ENCODE measurements around the gene PTTG1IP2.

Gene PTTG1IP2

GRCh38 chr7:90484706-90485105 is 15.3 kb downstream of the PTTG1IP2 start:
- DNase-seq = no peak

GRCh38 chr7:90485734-90486316 is 16.4 kb downstream of the PTTG1IP2 start:
- DNase-seq = no peak

DNA sequence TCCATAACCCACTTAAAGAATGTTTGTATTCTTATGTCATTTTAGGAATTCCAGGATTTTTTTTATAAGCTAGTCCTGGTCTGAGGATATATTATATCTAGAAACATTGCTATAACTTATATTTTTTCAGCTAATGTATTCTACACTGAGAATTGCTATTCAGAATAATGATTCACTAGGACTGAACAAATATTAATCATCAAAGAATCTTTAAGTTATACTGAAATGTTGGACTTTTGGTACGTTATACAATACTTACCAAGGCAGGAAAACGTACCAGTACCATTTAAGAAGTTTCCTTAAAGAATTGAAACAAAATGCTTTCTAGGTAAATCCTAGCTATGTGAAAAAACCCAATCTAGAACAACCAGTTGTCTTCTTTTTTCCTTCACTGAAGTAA is 18.4 kb downstream of the PTTG1IP2 start:
- no peak for DNase-seq

DNA sequence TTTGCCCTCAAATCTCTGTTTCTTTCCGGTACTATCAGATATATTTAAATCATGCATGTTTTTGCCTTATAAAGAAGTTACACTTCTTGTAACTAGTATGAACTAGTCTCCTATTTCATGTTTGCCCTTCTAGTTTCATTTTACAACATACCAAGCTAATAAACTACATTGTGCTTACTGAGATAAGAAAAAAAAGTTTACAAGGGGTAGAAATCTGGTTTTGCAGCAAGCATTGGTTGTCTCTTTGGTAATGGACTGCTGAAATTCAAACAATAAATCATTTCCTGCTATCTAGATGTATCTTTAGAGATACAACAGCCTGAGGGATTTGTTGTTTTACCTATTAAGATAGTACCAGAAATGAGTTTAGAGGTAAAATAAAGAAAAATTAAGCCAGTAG is 18.8 kb downstream of the PTTG1IP2 start:
- DNase-seq = no peak

DNA sequence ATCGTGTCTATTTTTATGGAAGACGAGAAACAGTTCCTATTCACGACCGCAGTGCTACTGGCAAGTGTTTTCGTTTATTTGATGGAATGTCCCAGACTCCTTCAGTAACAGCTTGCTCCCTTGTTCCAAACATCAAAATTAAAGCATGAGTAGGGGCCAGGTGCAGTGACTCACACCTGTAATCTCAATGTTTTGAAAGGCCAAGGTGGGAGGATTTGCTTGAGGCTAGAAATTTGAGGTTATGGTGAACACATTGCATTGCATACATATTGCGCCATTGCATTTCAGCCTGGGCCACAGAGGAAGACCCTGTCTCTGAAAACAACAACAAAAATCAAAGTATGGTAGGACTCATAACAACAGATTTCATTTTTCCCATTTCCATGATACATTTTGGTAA is 22.8 kb downstream of the PTTG1IP2 start:
- DNase-seq = no peak

- no peak for DNase-seq
These were observed 25.8 kb downstream of the PTTG1IP2 start for GRCh38 chr7:90495241-90495640.

DNA sequence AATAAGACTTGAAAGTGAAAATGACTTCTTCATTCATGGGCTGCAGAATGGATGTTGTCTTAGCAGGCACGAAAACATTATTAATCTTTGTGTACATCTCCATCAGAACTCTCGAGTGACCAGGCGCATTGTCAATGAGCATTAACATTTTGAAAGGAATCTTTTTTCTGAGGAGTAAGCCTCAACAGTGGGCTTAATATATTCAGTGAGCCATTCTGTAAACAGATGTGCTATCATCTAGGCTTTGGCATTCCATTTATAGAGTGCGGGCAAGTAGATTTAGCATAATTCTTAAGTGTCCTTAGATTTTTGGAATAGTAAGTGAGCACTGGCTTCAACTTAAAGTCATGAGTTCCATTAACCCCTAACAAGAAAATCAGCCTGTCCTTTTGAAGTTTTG is 33.1 kb downstream of the PTTG1IP2 start:
- no peak for DNase-seq

- DNase-seq = no peak
These were observed 33.9 kb downstream of the PTTG1IP2 start for GRCh38 chr7:90503367-90503766.

DNA sequence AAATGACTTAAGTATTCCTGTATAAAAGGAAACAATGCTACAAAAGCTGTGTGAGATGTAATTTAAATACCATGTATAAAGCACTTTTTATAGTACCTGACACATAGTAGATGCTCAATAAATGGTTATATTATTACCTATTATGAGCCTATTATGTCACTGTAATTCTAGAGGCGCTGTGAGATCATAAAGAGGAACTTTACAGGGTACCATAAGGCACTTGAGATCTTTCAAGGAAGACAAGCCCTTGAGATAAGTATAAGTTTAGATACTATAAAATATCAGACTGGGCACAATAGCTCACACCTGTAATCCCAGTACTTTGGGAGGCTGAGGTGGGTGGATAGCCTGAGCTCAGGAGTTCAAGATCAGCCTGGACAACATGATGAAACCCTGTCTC is 38.3 kb downstream of the PTTG1IP2 start:
- DNase-seq = no peak

GRCh38 chr7:90511776-90512175 is 42.3 kb downstream of the PTTG1IP2 start:
- DNase-seq = no peak

GRCh38 chr7:90512821-90513254 is 43.4 kb downstream of the PTTG1IP2 start:
- DNase-seq = no peak

GRCh38 chr7:90516257-90516656 is 46.8 kb downstream of the PTTG1IP2 start:
- DNase-seq = no peak

GRCh38 chr7:90518630-90519029 is 49.2 kb downstream of the PTTG1IP2 start:
- DNase-seq = no peak

DNA sequence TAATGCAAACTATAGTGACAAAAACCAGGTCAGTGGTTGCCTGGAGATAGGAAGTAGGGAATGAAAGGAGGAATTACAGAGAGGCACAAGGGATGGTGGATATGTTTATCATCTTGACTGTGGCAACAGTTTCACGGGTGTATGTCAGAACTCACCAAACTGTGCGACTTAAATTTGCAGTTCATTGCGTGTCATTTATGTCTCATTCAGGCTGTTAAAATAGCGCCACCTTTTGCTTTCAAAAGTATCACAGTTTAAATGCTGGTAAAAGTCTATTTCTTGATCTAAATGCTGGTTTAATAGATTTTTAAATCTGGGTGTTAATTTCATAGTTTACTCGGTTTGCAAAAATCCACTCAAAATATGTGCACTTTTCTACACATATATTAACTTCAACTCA is 51.0 kb downstream of the PTTG1IP2 start:
- DNase-seq = no peak

GRCh38 chr7:90530263-90530662 is 60.8 kb downstream of the PTTG1IP2 start:
- no peak for DNase-seq

GRCh38 chr7:90532231-90532929 is 62.9 kb downstream of the PTTG1IP2 start:
- no peak for DNase-seq

DNA sequence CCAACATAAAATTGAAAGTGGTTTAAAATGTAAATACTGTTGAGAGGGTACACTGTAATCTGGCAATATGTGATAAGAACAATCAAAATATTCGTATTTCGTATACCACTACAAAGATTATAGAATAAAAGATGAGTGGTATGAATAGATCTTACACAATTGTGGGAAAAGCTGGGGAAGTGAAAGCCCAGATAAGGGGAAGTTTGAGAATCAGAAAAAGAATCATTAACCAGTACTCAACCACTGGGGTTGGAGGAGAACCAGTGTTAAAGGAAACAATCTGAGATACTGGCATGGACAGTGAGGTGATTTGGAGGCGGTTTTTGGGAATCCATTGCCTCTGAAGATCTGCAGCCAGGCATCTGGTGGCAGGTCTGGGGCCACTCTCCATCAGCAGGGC is 67.0 kb downstream of the PTTG1IP2 start:
- no peak for DNase-seq

DNA sequence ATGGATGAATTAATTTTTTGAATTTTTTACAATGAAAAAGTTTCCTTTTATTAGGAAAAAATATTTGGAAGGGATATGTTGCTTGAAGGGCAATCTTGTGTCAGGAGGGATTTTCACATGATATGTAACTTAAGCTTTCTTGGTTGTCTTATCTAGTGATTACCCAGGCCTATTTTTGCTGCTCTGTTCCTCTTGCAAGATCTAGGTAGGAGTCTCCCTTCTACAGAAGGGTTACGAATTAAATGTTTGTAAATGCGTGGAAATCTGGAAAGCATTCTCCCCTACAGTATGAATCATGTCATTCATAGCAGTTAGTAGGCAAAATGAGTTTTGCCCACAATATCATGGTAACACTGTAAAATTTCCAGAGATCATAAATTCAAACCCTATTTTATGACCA is 69.0 kb downstream of the PTTG1IP2 start:
- DNase-seq = no peak

GRCh38 chr7:90540406-90540805 is 71.0 kb downstream of the PTTG1IP2 start:
- no peak for DNase-seq

DNA sequence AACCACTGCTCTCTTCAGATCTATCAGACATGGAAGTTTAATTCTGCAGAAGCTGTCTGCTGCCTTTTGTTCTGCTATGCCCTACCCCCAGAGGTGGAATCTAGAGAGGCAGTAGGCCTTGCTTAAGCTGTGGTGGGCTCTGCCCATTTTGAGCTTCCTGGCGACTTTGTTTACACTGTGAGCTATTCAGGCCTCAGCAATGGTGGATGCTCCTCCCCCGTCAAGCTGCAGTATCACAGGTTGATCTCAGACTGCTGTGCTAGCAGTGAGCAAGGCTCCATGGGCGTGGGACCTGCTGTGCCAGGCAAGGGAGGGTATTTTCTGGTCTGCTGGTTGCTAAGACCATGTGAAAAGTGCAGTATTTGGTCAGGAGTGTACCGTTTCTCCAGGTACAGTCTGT is 81.6 kb downstream of the PTTG1IP2 start:
- DNase-seq = no peak

- no peak for DNase-seq
These were observed 83.1 kb downstream of the PTTG1IP2 start for GRCh38 chr7:90552521-90552920.

- no peak for DNase-seq
These were observed 91.3 kb downstream of the PTTG1IP2 start for GRCh38 chr7:90560730-90561129.
